BLaER1 (cell line): Measurements from ENCODE around the gene ZFP28.
A peak's percentile ranks its signal among the peaks of the same experiment; 100 is the strongest.

Source experiments
- H3K27ac ChIP-seq: shearing (Covaris generic); formaldehyde crosslinking; 2 replicates; pipeline ENCODE4 v1.8.1; 2022
- H3K27me3 ChIP-seq: shearing (Covaris generic); formaldehyde crosslinking; 2 replicates; pipeline ENCODE4 v1.8.1; 2022
- H3K36me3 ChIP-seq: shearing (Covaris generic); formaldehyde crosslinking; 2 replicates; pipeline ENCODE4 v1.8.1; 2022
- H3K4me1 ChIP-seq: shearing (Covaris generic); formaldehyde crosslinking; 2 replicates; pipeline ENCODE4 v1.8.1; 2022
- H3K4me2 ChIP-seq: shearing (Covaris generic); formaldehyde crosslinking; 2 replicates; pipeline ENCODE4 v1.8.1; 2022
- H3K4me3 ChIP-seq: shearing (Covaris generic); formaldehyde crosslinking; 2 replicates; pipeline ENCODE4 v1.8.1; 2022
- H3K9ac ChIP-seq: shearing (Covaris generic); formaldehyde crosslinking; 2 replicates; pipeline ENCODE4 v1.8.1; 2022
- H3K9me3 ChIP-seq: shearing (Covaris generic); formaldehyde crosslinking; 2 replicates; pipeline ENCODE4 v1.8.1; 2022
- H4K20me1 ChIP-seq: shearing (Covaris generic); formaldehyde crosslinking; 2 replicates; pipeline ENCODE4 v1.8.1; 2022
- Cebpa-rat ChIP-seq: shearing (Covaris generic); IDR thresholded peaks from 2 replicates; pipeline ENCODE4 v1.8.1; 2022

Gene ZFP28

DNA sequence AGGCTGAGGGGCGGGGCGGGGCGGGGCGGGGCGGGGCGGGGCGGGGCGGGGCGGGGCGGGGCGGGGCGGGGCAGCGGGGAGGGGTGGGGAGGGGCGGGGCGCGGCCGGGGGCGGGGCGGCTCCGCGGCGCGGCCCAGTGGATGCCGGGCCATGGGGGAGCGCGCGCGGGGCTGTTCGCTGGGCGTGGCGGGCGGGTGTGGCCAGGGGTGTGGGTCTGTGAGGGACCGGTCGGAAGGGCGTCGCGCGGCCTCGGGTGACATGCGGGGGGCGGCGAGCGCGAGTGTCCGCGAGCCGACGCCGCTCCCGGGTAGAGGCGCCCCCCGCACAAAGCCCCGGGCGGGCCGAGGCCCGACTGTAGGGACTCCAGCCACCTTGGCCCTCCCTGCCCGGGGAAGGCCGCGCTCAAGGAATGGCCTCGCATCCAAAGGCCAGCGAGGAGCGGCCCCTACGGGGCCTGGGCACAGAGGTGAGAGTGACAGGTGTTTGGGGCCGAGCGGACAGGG lies at the start of gene ZFP28:
ZFP28 (plus strand) TSS at position 188 of the 503 bp plus-strand sequence; CDS start at position 259, 71 bp downstream.
- H3K4me1 ChIP-seq: peaks cover 28% of the 10 kb centered on the region
- H3K4me2 ChIP-seq: peak within 1 kb of the TSS; percentile 90
- H3K9me3 ChIP-seq: peaks cover 79% of the 10 kb centered on the region
- TF ChIP-seq Cebpa-rat: no peak
- H3K27ac ChIP-seq: peak within 1 kb of the TSS; percentile 92
- no peaks in the 10 kb centered on the region for H4K20me1 ChIP-seq
- H3K27me3 ChIP-seq: no peaks in the 10 kb centered on the region
- peak within 1 kb of the TSS; percentile 84 for H3K9ac ChIP-seq
- H3K4me3 ChIP-seq: peak within 1 kb of the TSS; percentile 88
- H3K36me3 ChIP-seq: peaks cover 38% of the 10 kb centered on the region

DNA sequence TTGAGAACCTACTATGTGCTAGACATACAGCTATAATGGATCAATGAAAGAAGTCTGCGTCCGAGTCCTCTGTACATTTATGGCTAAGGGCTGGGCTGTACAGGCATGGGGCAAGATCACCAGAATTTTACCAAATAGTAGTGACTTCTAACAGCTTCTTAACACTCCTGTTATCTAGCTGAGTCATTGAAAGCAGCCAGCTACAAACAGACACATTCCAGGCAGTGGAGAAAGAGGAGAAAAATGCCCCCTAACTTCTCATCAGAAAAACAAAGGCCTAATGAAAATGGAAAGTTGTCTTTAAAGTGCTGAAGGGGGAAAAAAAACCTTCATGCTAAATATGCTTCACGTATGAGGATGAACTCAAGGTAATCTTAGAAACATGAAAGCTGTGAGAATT lies 47.3 kb upstream of the ZFP28 start:
- TF ChIP-seq Cebpa-rat: no peak
- peaks cover 28% of the 10 kb centered on the region; the same call in 1 of the 2 replicates for H3K9me3 ChIP-seq
- H3K36me3 ChIP-seq: no peaks in the 10 kb centered on the region

DNA sequence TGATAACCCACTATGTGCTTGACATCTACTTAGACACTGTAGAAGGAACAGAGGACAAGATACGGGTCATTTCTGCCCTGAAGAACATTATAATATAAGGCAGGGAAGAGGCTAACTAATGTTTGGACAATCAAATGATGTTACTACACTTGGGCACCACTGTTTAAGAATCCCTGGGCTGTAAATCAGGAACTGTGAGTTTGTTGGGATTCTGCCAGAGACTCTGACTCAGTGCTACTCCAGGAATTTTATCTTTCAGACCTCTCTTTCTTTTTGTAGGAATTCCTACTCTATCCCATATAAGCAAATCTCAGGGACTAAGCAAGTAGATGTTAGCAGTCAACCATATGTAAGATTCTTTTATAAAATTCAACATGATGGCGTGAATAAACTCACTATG lies 34.2 kb upstream of the ZFP28 start:
- no peak overlapping the region for H3K27ac ChIP-seq
- no peaks in the 10 kb centered on the region for H4K20me1 ChIP-seq
- peaks cover 30% of the 10 kb centered on the region for H3K9me3 ChIP-seq
- no peaks in the 10 kb centered on the region for H3K27me3 ChIP-seq
- H3K9ac ChIP-seq: no peak overlapping the region
- no peak overlapping the region for H3K4me2 ChIP-seq
- H3K4me1 ChIP-seq: peaks cover 11% of the 10 kb centered on the region
- no peak overlapping the region for H3K4me3 ChIP-seq
- H3K36me3 ChIP-seq: no peaks in the 10 kb centered on the region
- TF ChIP-seq Cebpa-rat: no peak

More for the DNA sequence above, 47.3 kb upstream of the ZFP28 start:
- H3K4me1 ChIP-seq: no peaks in the 10 kb centered on the region
- no peak overlapping the region for H3K4me3 ChIP-seq
- no peak overlapping the region for H3K4me2 ChIP-seq
- H3K27me3 ChIP-seq: no peaks in the 10 kb centered on the region
- H3K27ac ChIP-seq: no peak overlapping the region
- H4K20me1 ChIP-seq: no peaks in the 10 kb centered on the region
- no peak overlapping the region for H3K9ac ChIP-seq

DNA sequence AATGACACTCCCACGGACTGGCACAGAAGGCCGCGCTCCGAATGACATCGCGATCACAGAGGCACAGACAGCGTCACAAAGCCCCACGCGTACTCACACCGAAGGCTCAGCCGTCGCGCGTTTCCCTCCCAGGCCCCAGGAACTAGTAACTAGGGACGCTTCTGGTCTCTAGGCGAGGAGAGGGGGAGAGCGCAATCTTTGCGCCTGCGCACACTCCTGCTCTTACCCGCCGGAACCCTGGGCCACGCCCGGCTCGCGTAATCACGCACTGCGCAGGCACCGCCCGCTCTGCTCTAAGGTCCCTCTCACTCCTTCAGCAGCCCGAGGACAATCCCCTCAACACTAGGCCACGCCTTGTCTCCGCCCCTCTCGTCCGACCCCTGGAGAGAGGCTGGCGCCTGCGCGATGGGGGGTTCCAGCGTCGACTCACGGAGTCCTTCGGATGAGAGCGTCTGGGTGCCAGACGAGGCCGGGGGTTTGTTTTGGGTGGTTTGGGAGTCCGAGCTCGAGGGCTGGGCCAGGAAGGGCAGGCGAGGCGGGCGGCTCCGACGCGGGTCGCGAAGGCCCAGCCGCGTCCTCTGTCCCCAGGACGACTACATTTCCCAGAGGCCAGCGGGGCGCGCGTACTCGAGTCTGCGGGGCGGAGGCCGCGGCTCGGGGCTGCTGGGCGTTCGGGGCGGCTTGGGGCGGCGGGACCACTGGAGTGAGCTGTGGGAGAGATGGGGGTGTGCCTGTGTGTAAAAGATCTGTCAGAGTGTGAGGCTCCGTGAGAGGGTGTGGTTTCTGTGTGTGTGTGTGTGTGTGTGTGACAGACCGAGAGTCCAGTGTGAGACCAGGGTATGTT lies 31.1 kb upstream of the ZFP28 start, which contains the start of gene ZNF471:
ZNF471 (plus strand) TSS at position 410 of the 844 bp plus-strand sequence. CDS start 3,717 bp downstream, outside the sequence.
- H3K27me3 ChIP-seq: no peaks in the 10 kb centered on the region
- H3K9me3 ChIP-seq: peaks cover 37% of the 10 kb centered on the region
- peak within 1 kb of the TSS; percentile 97 for H3K27ac ChIP-seq
- H3K36me3 ChIP-seq: peaks cover 1% of the 10 kb centered on the region; the same call in 1 of the 2 replicates
- H3K4me1 ChIP-seq: peaks cover 11% of the 10 kb centered on the region
- H3K4me2 ChIP-seq: peak within 1 kb of the TSS; percentile 85
- no peak for TF ChIP-seq Cebpa-rat
- no peaks in the 10 kb centered on the region for H4K20me1 ChIP-seq
- peak within 1 kb of the TSS; percentile 77 for H3K4me3 ChIP-seq
- peak within 1 kb of the TSS; percentile 97 for H3K9ac ChIP-seq

DNA sequence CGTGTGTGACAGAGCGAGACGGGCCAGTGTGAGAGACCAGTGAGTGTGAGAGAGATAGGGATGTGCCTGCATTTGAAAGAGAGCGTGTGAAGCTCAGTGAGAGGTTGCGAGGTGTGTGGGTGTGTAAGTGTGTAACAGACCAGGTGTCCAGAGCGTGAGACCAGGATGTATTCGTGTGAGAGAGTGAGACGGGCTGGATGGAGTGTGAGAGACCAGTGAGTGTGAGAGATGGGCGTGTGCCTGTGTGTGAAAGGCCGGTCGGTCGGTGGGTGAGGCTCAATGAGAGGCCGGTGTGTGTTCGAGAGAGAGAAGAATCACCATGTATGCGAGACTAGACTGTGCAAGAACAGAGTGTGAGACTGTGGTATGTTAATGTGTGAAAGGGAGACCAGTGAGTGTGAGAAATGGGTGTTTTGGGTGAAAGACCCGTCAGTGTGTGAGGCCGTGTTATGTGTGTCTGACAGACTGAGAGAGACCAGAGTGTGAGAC lies 30.4 kb upstream of the ZFP28 start:
- H3K4me1 ChIP-seq: peaks cover 11% of the 10 kb centered on the region
- H3K9ac ChIP-seq: peak overlapping the region; percentile 97
- TF ChIP-seq Cebpa-rat: no peak
- peaks cover 33% of the 10 kb centered on the region for H3K9me3 ChIP-seq
- H3K27ac ChIP-seq: peak overlapping the region; percentile 97
- peak overlapping the region; percentile 85 for H3K4me2 ChIP-seq
- peaks cover 7% of the 10 kb centered on the region; the same call in 1 of the 2 replicates for H3K36me3 ChIP-seq
- no peaks in the 10 kb centered on the region for H3K27me3 ChIP-seq
- H4K20me1 ChIP-seq: no peaks in the 10 kb centered on the region
- peak overlapping the region; percentile 77 for H3K4me3 ChIP-seq

DNA sequence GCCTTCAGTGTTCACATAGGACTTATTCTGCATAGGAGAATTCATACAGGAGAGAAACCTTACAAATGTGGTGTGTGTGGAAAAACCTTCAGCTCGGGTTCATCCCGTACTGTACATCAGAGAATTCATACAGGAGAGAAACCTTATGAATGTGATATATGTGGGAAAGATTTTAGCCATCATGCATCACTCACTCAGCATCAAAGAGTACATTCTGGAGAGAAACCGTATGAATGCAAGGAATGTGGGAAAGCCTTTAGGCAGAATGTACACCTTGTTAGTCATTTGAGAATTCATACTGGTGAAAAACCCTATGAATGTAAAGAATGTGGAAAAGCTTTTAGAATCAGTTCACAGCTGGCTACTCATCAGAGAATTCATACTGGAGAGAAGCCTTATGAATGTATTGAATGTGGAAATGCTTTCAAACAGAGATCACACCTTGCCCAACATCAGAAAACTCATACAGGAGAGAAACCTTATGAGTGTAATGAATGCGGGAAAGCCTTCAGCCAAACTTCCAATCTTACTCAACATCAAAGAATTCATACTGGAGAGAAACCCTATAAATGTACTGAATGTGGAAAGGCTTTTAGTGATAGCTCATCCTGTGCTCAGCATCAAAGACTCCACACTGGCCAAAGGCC lies 13.4 kb upstream of the ZFP28 start:
- Histone ChIP-seq H3K9me3 (peaks cover 100% of the 10 kb centered on the region), H3K4me3 (no peak overlapping the region), H3K4me2 (no peak overlapping the region), H4K20me1 (no peaks in the 10 kb centered on the region), H3K4me1 (no peaks in the 10 kb centered on the region), H3K27me3 (no peaks in the 10 kb centered on the region), H3K36me3 (peaks cover 56% of the 10 kb centered on the region), H3K9ac (no peak overlapping the region), H3K27ac (no peak overlapping the region)
- no peak for TF ChIP-seq Cebpa-rat

DNA sequence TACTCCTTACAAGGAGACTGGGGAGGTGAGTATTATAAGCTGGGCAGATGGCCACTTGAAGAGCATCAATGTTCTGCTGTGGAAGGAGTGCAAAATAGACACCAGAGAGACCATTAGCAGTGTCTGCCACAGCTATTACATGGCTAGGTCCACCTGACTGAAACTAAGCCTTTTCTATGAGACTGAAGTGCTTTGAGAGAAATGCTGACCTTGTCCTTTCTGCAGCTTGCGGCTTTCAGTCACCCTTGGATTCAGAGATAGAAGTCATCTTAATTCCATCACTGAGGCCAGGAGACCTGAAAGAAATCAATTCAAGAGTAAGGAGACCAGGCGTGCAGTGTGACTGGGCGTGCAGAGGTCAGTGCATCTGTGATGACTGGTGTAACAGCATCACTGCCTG lies 1.3 kb upstream of the ZFP28 start:
- no peak overlapping the region for H3K27ac ChIP-seq
- H3K9ac ChIP-seq: no peak overlapping the region
- H3K27me3 ChIP-seq: no peaks in the 10 kb centered on the region
- no peak for TF ChIP-seq Cebpa-rat
- H3K4me3 ChIP-seq: peak overlapping the region; percentile 77
- peaks cover 81% of the 10 kb centered on the region for H3K9me3 ChIP-seq
- H3K4me1 ChIP-seq: peaks cover 28% of the 10 kb centered on the region
- H3K4me2 ChIP-seq: peak overlapping the region; percentile 90
- peaks cover 27% of the 10 kb centered on the region for H3K36me3 ChIP-seq
- no peaks in the 10 kb centered on the region for H4K20me1 ChIP-seq

DNA sequence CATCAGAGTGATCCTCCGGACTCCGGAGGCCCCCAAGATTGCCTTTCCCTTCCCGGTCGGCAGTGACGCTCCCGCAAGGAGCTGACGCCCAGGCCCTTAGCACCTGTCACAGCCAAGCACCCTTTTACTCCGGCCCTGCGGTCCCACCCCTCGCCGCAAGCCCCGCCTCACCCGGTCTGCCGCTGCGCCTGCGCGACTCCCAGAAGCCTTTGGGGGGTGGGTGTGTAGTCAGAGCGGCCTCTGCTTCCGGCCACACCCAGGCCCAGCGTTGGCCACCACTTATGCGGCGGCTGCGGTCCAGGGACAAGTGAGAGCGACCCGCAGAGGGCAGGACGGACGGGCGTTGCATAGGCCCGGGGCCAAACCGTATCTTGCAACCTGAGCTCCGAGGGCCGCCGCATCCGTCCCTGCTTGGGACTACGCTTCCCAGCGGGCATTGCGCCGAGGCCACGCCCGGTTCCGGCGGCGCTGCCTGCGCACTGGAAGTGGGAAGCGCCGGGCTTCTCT lies 441 bp upstream of the ZFP28 start:
- peaks cover 79% of the 10 kb centered on the region for H3K9me3 ChIP-seq
- TF ChIP-seq Cebpa-rat: no peak
- no peaks in the 10 kb centered on the region for H3K27me3 ChIP-seq
- H3K4me2 ChIP-seq: peak overlapping the region; percentile 90
- H3K4me1 ChIP-seq: peaks cover 28% of the 10 kb centered on the region
- H3K9ac ChIP-seq: peak overlapping the region; percentile 84
- H3K27ac ChIP-seq: peak overlapping the region; percentile 92
- H4K20me1 ChIP-seq: no peaks in the 10 kb centered on the region
- peaks cover 33% of the 10 kb centered on the region for H3K36me3 ChIP-seq
- H3K4me3 ChIP-seq: peak overlapping the region; percentile 77

DNA sequence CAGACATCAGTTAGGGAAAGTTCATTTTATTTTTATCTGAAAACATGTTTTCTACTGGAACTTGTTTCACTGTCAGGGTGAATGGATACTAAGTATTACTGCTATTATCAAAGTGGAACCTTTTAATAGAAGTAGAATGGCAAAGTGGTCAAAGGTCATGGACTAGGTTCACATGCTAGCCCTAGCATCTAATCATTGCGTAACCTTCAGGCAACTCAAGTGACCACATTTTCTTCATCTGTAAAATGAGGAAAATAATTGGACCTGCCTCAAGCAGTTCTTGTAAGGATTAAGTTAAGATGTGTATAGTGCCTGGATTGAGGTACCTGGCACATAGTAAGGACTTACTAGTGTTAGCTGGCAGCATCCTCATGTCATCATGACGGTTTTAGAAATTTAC lies 5.0 kb downstream of the ZFP28 start:
- Histone ChIP-seq H3K9me3 (peaks cover 89% of the 10 kb centered on the region), H3K36me3 (peaks cover 88% of the 10 kb centered on the region), H3K9ac (no peak overlapping the region), H3K4me1 (peaks cover 21% of the 10 kb centered on the region), H4K20me1 (no peaks in the 10 kb centered on the region), H3K27me3 (no peaks in the 10 kb centered on the region), H3K27ac (no peak overlapping the region), H3K4me2 (no peak overlapping the region), H3K4me3 (0 out of 2 replicates have a peak overlapping the region, but pooled peaks have one; percentile 17)
- no peak; the same call in 1 of the 2 replicates for TF ChIP-seq Cebpa-rat
